HG03175 (cell line): ENCODE data around the gene SHC2.
"Not testable (repeated sequence)": the region's sequence is repeated elsewhere in the genome, so short reads cannot be mapped to it uniquely, and the experiment has no call there.

Experiments used
- ATAC-seq: cut with Tn5 transposase; IDR thresholded peaks from one replicate; pipeline ENCODE4 v1.9.1; 2021; ENCODE audit warnings: mild to moderate bottlenecking, moderate library complexity; ENCODE audit not compliant: unreplicated experiment

The SHC2 gene

DNA sequence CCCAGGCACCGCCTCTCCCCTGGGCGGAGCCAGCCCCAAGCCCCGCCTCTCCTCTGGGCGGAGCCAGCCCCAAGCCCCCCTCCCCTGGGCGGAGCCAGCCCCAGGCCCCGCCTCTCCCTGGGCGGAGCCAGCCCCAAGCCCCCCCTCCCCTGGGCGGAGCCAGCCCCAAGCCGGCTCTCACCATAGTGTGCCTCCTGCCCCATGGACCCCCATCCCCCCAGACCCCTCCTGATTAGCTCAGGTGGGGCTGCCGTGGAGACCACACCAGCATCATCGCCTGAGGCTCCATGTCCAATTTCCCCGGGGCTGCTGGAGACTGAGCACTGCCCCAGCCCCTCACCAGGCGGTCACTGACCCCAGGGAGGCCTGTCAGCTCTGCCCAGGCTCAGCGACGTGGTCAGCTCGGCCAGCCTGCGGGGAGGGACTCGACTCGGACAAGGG lies 31.3 kb upstream of the SHC2 start:
- ATAC-seq: no peak

DNA sequence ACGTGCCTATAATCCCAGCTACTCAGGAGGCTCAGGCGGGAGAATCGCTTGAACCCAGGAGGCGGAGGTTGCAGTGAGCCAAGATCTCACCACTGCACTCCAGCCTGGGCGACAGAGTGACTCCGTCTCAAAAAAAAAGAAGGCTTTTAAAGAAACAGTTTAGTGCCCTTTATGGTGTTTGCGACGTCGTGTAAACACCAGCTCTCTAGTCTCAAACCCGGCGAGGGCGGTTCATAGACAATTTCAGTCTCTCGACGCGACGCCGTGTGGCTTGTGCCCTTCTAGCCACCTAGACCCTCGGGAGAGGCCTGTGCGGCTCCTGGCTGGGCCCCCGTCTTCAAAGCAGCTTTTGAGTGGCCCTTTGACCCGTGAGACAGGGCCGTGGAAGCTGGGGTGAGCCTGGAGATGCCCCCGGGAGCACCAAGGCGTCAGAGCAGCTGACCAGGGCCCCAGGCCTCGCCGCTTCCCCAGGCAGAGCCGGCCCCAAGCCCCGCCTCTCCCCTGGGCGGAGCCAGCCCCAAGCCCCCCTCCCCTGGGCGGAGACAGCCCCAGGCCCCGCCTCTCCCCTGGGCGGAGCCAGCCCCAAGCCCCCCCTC lies 30.4 kb upstream of the SHC2 start:
- ATAC-seq: no peak

DNA sequence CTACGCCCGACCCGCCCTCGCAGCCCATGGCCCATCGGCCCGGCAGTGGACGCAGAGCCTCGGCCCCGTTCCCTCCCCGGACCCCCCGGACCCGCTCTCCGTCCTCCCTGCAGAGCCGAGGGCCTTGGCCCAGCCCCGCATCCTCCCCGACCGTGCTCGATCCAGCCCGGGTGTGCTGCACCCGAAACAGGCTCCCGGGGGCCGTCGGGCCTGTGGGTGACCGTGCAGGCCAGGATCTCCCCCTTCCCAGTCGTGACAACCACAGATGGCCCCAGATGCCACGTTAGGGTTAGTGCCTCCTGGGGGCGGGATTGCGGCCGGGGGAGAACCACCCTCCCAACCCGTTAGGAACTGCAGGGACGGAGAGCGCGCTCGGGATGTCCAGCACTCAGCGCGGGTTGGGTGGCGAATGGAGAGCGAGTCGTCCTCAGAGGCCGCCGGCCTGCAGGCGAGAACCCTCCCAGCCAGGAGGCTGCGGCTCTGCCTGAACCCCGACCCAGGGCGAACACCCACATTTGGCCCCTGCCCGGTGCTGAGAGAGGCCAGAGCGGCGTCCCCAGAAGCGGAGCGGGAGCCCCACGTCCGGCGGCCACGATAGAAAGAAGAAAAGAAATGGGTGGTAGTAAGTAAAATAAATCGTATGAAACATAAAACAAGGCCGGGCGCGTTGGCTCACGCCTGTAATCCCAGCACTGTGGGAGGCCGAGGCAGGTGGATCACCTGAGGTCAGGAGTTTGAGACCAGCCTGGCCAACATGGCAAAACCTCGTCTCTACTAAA lies 28.8 kb upstream of the SHC2 start:
- ATAC-seq: peak; percentile 11

DNA sequence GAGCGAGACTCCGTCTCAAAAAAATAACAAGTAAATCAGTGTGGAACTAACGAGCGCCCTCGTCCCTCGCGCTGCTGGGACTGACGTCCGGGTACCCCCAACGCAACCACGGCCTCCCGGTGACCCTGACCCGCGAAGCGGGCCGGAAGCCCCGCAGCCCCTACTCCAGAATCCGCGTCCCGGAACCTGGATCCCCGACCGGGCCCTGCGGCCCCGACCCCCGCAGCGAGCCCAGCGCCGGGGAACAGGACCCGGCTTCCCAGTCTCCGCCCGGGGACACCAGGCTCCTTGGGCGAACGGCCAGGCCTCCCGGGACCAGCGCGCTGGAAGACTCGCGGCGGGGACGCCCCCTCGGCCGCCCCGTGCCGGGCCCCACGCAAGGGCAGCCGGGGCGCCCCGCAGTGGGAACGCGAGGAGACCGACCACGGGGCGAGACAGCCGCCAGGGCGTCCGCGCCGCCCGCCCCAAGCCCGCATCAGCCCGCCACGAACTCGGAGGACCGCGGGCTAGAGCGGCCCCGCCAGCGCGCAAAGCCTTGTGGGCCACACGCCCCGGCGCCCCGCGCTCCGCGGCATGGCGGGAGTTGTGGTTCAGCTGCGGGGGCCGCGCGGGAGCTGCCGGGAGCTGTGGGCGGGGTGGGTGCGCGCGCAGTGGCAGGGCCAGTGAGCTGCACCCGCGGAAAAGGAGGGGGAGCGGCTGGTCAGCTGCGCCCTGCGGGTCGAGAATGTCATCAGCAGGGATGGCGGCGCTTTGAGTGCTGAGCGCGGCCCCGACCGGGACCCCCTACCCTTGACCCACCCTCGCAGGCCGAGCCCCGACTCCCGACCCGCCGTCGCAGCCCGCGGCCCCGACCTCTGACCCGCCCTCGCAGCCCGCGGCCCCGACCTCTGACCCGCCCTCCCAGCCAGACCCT lies 27.9 kb upstream of the SHC2 start:
- peak; percentile 85 for ATAC-seq

DNA sequence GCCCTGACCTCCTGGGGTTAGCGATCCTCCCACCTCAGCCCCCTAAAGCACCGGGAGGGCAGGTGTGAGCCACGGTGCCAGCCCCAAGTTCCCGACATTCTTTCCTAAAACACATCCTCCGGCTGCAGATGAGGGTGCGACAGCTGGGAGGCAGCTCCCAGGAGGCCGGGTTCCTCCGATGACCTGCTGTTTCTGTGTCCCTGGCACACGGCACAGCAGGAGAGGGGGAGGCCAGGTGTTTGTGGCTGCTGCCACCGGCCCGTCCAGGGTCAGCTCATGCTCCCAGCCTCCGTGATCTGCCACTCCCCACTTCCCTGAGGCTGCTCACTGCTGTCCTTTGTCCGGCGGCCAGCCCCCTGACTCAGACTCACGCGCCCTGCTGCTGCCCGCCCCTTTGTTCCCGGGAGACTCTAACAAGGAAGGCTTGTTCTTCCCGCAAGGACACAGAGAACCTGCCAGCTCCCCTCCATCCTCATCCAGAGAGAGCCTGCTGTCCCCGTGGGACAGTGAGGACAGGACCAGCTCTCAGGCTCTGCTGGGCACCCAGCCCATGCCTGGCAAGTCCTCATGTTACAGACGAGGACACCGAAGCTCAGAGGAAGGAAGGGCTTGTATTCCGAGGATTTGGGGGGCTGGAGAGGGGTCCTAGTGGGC lies 24.9 kb upstream of the SHC2 start:
- ATAC-seq: no peak

DNA sequence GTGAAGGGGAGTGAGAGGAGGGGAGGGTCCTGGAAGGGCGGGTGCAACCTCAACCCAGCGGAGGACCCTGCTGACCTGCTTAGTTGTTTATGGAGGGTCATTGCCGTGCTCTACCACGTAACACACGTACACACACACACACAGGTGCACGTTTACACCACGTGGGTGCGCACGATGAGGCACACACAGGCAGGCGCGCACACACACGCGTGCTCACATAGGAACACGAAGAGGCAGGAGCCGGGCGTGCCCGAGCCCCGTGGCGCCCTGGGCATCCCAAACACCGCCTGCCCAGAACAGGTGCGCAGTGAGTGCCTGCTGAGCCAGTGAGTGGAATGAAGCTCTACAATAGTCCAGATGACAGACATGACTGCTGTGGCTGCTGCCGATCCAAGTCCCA lies 24.2 kb upstream of the SHC2 start:
- no peak for ATAC-seq

DNA sequence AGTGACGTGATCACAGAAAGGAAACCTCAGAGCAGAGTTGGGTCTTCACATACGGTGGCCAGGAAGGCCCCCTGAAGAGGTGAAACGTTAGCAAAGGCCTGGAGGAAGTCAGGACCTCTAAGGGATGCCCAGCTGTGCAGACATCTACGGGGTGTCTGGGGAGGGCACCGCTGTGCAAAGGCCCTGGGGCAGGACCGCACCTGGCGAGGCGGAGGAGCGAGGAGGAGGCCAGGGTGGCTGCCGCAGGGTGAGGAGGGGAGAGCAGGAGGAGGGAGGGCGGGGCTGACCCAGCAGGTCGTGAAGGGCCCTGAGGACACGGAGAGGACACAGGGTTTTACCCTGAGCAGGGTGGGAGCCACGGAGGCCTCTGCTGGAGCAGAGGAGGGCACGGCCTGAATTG lies 23.7 kb upstream of the SHC2 start:
- ATAC-seq: no peak

DNA sequence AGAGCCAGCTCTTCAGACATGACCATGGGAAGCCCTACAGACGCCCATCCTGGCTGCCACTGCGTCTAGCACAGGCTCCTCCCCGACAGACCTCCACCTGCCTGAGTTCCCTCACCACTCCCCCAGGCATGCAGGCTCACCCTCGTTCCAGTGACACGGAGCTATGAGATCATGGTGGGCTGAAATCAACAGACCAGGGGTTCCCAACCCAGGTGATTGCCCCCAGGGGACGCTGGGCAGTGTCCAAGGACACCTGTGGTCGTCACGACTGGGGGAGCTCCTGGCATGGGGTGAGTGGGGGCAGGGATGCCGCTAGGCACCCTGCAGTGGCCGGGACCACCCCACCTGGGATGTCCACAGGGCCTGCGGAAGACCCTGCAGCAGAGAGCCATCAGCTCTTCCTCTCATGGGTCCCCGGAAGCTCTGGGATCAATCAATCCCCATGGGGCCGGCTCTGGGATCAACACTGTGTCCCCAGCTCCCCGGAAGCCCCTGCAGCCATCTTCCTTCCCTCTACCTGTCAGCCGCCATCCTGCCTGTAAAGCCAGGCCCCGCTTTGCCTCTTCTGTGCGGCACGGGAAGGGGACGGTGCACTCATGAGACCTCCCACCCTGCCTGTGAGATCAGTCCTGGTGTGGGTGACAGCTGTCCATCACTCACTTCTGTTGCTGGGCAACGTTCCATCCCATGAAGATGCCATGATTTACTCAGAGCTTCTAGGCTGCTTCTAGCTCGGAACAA lies 22.7 kb upstream of the SHC2 start:
- ATAC-seq: no peak

DNA sequence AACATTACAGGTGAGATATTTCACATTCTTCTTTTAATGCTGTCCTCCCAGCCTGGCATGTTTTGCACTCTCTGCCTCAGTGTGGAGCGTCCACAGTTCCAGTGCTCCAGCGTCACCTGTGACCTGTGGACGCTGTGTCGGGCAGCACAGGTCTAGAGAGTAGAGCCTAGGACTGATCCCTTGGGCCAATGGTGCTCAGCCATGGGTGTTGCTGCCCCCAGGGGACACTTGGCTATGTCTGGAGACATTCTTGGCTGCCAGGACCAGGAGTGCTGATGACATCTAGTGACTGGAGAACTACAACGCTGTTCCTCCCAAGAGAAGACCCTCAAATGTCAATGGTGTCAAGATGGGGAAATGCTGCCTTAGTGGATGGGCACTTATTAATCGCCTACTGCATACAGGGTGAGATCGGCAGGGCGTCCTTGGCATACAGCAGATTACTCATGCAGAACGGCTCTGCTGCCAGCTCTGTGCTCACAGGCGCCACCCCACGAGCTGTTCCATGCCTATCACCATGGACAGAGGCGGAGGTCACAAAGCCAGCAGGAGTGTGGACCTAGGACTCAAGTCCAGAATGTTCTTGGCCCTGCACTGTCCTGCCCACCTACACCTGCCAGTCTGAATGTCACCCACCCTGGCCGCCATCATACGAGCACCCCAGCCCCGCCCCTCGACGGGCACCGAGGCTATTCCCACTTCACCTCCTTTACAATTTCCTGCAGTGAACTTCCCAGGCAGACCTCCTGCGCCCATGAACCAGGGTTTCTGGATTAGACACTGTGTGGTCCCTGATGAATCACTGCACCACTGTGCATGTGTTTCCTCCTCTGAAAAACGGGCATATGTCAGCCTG lies 21.6 kb upstream of the SHC2 start:
- ATAC-seq: no peak

DNA sequence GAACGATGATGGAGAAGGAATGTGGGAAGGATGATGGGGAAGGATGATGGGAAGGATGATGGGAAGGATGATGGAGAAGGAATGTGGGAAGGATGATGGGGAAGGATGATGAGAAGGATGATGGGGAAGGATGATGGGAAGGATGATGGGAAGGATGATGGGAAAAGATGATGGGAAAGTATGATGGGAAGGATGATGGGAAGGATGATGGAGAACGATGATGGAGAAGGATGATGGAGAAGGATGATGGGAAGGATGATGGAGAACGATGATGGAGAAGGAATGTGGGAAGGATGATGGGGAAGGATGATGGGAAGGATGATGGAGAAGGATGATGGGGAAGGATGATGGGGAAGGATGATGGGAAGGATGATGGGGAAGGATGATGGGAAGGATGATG lies 20.3 kb upstream of the SHC2 start:
- ATAC-seq: not testable (repeated sequence)

DNA sequence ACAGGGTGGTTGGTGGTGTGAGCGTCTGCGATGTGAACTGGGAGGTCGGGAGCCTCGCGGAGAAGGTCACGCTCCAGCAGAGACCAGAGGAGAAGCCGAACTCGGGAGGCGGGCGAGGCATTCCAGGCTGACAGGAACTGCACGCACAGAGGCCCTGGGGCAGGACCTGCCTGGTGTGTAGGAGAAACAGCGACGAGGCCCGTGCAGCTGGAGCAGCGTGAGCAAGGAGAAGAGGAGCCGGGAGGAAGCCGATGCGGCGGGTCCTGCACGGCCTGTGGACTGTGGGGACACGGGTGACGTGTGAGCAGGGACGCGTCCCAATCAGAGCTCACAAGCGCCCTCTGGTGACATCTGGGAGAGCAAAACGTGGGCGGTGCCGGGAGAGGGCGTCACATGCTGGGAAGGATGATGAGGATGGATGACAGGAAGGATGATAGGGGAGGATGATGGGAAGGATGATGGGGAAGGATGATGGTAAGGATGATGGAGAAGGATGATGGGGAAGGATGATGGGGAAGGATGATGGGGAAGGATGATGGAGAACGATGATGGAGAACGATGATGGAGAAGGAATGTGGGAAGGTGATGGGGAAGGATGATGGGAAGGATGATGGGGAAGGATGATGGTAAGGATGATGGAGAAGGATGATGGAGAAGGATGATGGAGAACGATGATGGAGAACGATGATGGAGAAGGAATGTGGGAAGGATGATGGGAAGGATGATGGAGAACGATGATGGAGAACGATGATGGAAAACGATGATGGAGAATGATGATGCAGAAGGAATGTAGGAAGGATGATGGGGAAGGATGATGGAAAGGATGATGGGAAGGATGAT lies 19.4 kb upstream of the SHC2 start:
- no peak for ATAC-seq

DNA sequence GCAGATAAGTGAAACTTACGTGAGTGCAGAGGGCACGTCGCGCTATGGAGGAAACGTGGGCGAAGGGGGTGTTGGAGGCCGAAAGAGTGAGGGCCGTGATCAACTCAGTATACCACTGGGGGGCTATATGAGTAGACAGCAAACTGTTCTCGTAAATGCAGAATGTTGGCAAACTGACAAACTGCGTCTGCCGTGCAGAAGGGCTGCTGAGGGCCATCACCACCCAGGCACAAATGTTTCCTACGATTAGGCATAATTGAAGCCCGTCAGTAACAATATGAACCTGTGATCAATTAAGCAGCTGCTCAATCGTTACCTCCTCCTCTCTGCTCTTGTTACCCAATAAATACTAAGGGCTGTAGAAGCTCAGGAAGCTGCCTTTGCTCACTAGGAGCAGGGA lies 18.1 kb upstream of the SHC2 start:
- no peak for ATAC-seq

DNA sequence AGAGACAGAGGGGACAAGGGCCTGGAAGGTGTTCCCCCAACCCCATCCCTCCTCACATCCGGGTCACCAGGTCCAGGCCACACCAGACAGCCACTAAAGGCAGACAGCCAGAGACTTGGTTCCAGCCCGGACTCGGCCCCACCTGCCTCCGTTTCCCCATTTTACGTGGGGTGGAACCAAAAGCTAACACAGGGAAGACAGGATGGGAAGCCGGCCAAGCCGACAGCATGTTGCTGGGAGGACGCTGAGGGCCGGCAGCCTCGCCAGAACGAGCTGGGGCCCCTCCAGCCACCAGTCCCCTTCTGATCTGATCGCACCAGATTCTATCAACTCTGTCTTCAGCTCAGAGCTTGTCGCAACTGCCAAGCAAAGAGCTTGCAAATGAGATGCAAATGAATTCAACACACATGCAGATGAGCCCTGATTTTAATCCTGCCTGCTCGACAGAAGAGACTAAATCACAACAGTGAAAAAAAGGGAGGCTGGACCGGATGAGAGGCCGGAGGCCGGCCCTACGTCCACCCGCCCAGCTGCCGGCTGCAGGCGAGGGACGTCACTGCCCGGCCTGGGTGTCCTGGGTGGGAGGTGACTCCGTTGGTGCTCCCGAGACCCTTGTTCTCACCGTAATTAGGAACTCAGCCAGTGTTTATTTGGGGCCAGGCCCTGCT lies 17.5 kb upstream of the SHC2 start:
- ATAC-seq: no peak

DNA sequence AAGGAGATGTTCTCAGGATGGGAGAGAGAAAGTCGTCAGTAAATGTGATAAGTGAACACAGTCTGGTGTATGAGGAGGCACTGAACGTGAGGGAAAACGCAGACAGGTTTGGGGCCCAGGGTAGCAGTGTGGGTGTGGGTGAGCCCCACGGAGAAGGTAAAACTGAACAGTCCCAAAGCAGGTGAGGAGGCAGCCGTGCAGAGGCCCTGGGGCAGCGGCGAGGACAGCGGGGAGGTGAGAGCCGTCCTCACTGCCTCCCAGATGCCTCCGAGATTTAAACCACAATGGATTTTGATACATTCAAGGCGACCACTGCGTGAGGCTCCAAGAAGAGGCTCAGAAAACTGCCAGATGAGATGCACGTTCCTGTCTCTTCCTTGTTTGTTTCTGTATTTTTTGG lies 14.5 kb upstream of the SHC2 start:
- no peak for ATAC-seq

DNA sequence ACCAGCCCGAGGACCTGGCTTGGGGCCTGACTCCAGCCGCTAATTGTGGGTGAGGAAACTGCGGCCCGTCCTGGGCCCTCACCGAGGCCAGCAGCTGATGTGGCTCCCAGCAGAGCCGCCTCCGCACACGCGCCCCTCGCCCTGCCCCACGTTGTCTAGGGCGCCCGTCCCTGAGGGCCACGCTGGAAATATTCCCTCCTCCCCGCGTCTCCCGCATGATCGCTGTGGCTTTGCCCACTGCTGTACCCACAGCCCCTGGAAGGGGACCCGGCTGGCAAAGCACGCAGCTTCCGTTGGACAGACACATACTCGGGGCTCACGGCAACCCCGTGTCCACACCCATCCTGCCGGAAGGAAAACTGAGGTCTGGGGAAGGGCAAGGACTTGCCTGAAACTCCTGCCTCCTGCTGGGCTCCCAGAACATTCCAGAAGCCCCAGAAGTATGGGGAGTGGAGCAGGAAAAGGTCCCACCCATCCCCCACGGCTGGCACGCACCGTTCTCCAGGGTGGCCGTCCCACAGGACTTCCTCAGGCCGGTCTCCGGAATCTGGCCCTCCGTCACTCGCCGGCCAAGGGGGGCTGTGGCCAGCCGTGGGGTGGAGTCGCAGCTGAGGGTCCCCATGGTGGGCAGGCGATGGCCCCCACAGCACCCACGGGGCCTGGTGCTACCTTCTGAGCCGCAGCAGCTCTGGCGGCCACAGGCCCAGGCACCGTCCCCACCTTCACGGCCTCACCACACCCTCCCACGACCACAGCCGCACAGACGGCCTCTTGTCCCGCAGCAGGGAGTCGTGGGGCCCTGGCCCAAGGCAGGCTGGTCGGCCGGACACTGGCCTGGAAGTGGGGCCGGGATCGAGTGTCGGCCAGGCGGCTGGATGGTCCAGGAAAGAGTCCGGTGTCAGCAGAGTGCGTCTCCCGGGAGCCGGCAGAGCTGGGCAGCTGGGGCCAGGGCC lies 13.6 kb upstream of the SHC2 start:
- no peak for ATAC-seq

DNA sequence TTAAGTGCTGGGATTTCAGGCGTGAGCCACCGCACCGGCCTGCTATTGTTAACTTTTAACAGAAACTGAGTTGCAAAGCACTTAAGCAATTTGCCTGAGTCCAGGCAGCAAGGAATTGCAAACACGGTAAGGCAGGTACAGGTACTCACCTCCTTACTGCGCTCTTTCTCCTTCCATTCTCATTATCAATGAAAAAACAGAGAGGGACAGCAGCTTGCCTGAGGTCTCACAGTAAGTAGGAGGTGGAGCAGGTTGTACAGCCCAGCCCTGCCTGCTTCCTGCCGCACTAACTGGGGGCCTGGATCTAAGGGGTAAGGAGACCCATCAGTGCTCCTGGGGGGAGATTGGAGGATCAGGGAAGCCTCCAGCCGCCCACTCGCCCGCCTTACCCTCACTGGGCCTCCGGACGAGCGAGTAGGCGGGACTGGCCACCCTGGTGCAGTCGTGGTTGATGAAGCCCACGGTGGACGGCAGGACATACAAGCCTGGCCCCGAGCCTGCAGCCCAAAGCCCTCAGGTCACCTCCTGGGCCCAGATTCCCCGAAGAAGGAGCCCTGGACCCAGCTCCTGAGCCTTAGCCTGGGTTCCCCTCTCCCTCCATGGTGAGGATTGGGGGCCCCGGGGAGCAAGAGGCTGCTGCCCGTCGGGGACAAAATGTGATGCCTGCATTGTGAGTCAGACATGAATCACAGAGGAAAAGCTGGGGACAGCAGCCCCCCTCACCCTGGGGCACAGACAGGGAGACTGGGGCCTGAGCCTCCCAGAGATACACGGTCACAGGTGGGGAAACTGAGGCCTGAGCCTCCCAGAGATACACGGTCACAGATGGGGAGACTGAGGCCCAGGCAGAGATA lies 11.4 kb upstream of the SHC2 start:
- no peak for ATAC-seq
